ENCODE results near the gene LPAR3. TPM values are rescaled to one million over a fixed set of nuclear protein-coding genes. Genes with fewer than 3 reads are reported as not detected.

LPAR3 gene
- total and polyA plus RNA-seq, 2 of the 4 experiments (the other 2 are of a cell fraction) = 0.09 to 0.18 TPM

- Histone ChIP-seq H3K14ac (replicated peaks; ENCODE audit: low read depth, low read length) (no peak overlapping the region), H4K5ac (ENCODE audit: low read depth, low read length) (no peak overlapping the region), H2AK9ac (replicated peaks; ENCODE audit: low read depth, low read length, poor library complexity) (no peak overlapping the region), H2AK5ac (ENCODE audit: low read depth, low read length) (no peak overlapping the region), H3K9ac (ENCODE audit: low read depth, low read length) (no peak overlapping the region), H3K18ac (ENCODE audit: low read depth, low read length) (no peak overlapping the region), H2BK120ac (ENCODE audit: low read depth, low read length) (no peak overlapping the region), H3K56ac (ENCODE audit: extremely low read depth, insufficient read depth, low read length) (no peak overlapping the region), H3K27ac (ENCODE audit: insufficient read depth, low read length) (no peak overlapping the region), H4K8ac (ENCODE audit: low read depth in 2 of 2, low read length in 2 of 2) (no peak overlapping the region), H2AFZ (replicated peaks; ENCODE audit: low read length, poor library complexity) (no peak overlapping the region), H3K4ac (ENCODE audit: low read depth, low read length) (no peak overlapping the region), H3K9me1 (ENCODE audit: insufficient read depth, low read length) (no peaks in the 10 kb centered on the region), H3K4me3 (ENCODE audit: insufficient read depth, low read depth, low read length) (no peak overlapping the region), H3K23ac (ENCODE audit: low read depth, low read length) (no peak overlapping the region), H2BK5ac (ENCODE audit: low read depth, low read length, poor library complexity, severe bottlenecking) (no peak overlapping the region), H2BK15ac (ENCODE audit: low read depth, low read length) (no peak overlapping the region), H3K4me2 (ENCODE audit: low read depth, low read length) (no peak overlapping the region), H3K4me1 (ENCODE audit: control insufficient read depth, insufficient read depth, low read length) (no peaks in the 10 kb centered on the region), H4K20me1 (ENCODE audit: insufficient read depth, low read length) (no peaks in the 10 kb centered on the region), H2BK20ac (ENCODE audit: low read depth, low read length) (no peak overlapping the region), H4K91ac (ENCODE audit: insufficient read depth, low read depth, low read length) (no peak overlapping the region), H3K36me3 (ENCODE audit: control insufficient read depth, insufficient read depth, low read length) (no peaks in the 10 kb centered on the region), H3K27me3 (ENCODE audit: control insufficient read depth, insufficient read depth, low read length) (peaks cover 45% of the 10 kb centered on the region), H3K79me1 (ENCODE audit: low read depth in 1 of 2, low read length in 2 of 2) (no peaks in the 10 kb centered on the region), H3K9me3 (ENCODE audit: control insufficient read depth, insufficient read depth, low read length) (no peaks in the 10 kb centered on the region)
- in situ Hi-C loops (cut with MboI; ENCODE audit: low sequenced_read_pairs) (no loop called here), dilution Hi-C loops (cut with HindIII; ENCODE audit: low sequenced_read_pairs, unreplicated experiment) (no loop called here), intact Hi-C loops (cut with micrococcal nuclease) (no loop called here)
- TF ChIP-seq MXI1 (IDR thresholded peaks at IDR 0.05; ENCODE audit: borderline replicate concordance, low read depth, low read length) = no peak
- TF ChIP-seq RAD21 (IDR thresholded peaks at IDR 0.05; ENCODE audit: low read length) = no peak
- TF ChIP-seq USF2 (IDR thresholded peaks at IDR 0.05; ENCODE audit: low read depth, low read length) = no peak
- TF ChIP-seq POLR2A (IDR thresholded peaks at IDR 0.05; ENCODE audit: low read depth, low read length) = no peak
- TF ChIP-seq NFE2L2 (IDR thresholded peaks at IDR 0.05; ENCODE audit: low read depth, low read length) = no peak
- TF ChIP-seq RFX5 (IDR thresholded peaks at IDR 0.05; ENCODE audit: low read depth, low read length) = no peak
- TF ChIP-seq FOS (IDR thresholded peaks at IDR 0.05; ENCODE audit: low read depth, low read length) = no peak
- TF ChIP-seq RCOR1 (IDR thresholded peaks at IDR 0.05; ENCODE audit: insufficient replicate concordance, low read length) = no peak
- no peak for TF ChIP-seq ELK1 (IDR thresholded peaks at IDR 0.05; ENCODE audit: borderline replicate concordance, low read depth, low read length)
- no peak for TF ChIP-seq MAZ (IDR thresholded peaks at IDR 0.05; ENCODE audit: borderline replicate concordance, low read depth, low read length)
- TF ChIP-seq CTCF (conservative IDR thresholded peaks at IDR 0.05; ENCODE audit: low read depth, low read length) = no peak
- no peak for TF ChIP-seq CHD1 (IDR thresholded peaks at IDR 0.05; ENCODE audit: low read depth, low read length)
- TF ChIP-seq SMC3 (IDR thresholded peaks at IDR 0.05; ENCODE audit: low read depth, low read length) = no peak
- TF ChIP-seq MAFK (IDR thresholded peaks at IDR 0.05; ENCODE audit: low read depth, low read length) = no peak
- TF ChIP-seq CEBPB (IDR thresholded peaks at IDR 0.05; ENCODE audit: low read depth, low read length) = no peak
- no peak for TF ChIP-seq BHLHE40 (IDR thresholded peaks at IDR 0.05; ENCODE audit: low read depth, low read length)
- DNase-seq (no peak), ATAC-seq (ENCODE audit: low read depth) (no peak)
- WGBS, 2 experiments (ENCODE audit: extremely low coverage in 2 of 2, insufficient read length in 1 of 2) = no CpG with 5 or more reads among the region's 2 CpGs
- BruUV-seq (replicated peaks) = no TSS peak
- POLR2A ChIA-PET (ENCODE audit: unreplicated experiment) = interaction anchor here (0.6 kb wide), 1 partner anchor 12 kb away, joined by 6 read pairs; no protein-coding TSS in a partner anchor
- CTCF ChIA-PET = no interaction called here
These were observed 3.3 kb upstream of the LPAR3 start for GRCh38 chr1:84896279-84896678.

Measured in IMR-90 (cell line).